Activated naive CD8-positive, alpha-beta T cell (primary cell): ENCODE measurements around the gene ZNF469.

Experiments
- H3K27ac Mint-ChIP-seq: one replicate; pipeline ENCODE4 v1.8.0; 2021; ENCODE audit warnings: mixed read lengths
- H3K27me3 Mint-ChIP-seq: one replicate; pipeline ENCODE4 v1.8.0; 2021; ENCODE audit warnings: mixed read lengths
- H3K36me3 Mint-ChIP-seq: one replicate; pipeline ENCODE4 v1.8.0; 2021; ENCODE audit warnings: mixed read lengths
- H3K4me1 Mint-ChIP-seq: one replicate; pipeline ENCODE4 v1.8.0; 2021; ENCODE audit warnings: low read depth, mixed read lengths
- H3K4me3 Mint-ChIP-seq: one replicate; pipeline ENCODE4 v1.8.0; 2021; ENCODE audit warnings: mild to moderate bottlenecking, mixed read lengths
- H3K9me3 Mint-ChIP-seq: one replicate; pipeline ENCODE4 v1.8.0; 2021; ENCODE audit warnings: low read depth, mixed read lengths

The ZNF469 gene

DNA sequence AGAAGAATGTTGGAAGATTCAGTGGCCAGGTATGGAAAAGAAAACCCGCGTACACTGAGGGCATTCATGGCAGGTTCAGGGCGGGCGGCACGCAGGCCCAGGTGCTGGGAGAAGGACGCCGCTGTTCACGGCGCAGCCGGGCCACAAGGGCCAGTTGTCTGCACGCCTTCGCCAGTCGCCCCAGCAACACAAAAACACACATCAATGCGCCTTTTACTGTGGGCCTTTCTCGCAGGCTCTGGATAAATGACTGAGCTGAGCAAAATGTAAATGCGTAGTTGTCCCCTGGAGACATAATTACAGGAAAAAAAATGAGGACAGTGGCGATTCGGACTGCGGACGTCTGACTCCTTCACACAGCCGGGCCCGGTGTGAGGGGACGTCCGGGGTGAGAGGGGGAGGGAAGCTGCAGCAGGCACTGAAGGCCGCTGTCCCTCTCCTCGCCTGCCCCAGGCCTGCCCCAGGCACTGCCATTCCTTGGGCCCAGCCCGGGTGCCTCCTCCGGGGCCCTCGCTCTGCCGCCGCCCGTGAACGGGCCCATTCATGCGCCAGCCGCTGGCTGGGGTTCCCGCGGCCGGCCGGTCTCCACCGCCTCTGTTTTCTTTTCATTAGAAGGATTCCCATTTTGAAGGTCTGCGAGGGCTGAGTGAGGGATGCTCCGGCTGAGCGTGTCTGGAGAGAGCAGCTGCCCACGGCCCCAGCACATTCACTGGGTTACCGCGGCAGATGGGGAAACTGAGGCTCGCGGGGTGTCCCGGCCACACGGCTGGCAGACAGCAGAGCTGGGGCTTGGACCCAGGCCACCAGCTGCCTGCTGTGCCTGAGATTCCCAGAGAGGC is 6.5 kb upstream of the ZNF469 start:
- H3K4me1 Mint-ChIP-seq = no peaks in the 10 kb centered on the region
- no peak overlapping the region for H3K27ac Mint-ChIP-seq
- no peaks in the 10 kb centered on the region for H3K27me3 Mint-ChIP-seq
- H3K4me3 Mint-ChIP-seq = no peak overlapping the region
- no peaks in the 10 kb centered on the region for H3K36me3 Mint-ChIP-seq
- H3K9me3 Mint-ChIP-seq = no peaks in the 10 kb centered on the region

DNA sequence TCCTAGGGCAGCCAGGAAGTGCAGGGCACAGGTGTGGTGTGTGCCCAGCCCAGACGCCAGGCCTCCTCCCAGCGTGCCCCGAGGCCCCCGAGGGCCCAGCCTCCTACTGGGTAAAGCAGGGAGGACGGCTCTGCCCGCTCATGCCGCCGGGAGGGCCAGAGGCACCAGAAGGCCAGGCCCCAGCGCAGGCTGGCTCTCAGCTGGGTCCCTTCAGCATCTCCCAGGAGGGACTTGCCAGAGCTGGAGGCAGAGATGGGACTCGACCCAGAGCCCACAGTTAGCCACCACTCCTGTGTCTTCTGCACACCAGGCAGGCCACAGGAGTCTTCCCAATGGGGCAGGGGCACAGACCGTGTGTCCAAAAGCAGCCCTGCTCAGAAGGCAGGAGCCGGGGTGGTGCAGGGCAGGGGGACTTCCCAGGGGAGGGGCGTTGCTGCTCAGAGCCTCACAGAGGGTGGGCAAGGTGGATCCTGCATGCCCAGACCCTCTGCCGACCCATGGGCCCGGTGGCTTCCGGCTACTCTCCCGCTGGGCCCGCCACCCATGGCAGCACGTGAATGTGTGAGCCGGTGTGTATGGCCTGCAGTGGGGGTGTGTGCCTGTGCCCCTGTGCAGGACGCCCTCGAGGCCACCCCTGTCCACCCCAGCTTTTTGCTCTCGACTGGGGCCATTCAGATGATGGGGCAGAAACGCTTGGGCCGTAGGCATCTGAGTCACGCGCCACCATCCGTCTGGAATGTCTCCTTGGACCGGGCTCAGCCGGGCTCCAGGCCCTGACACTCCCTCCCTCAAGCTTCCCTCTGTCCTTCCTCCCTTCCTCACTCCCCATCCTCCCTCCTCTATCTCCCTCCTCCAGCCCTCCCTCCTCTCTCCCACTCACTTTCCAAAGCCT is 5.7 kb upstream of the ZNF469 start:
- Mint-ChIP-seq H3K4me3 (no peak overlapping the region), H3K27me3 (no peaks in the 10 kb centered on the region), H3K27ac (no peak overlapping the region), H3K9me3 (no peaks in the 10 kb centered on the region), H3K36me3 (no peaks in the 10 kb centered on the region), H3K4me1 (no peaks in the 10 kb centered on the region)

DNA sequence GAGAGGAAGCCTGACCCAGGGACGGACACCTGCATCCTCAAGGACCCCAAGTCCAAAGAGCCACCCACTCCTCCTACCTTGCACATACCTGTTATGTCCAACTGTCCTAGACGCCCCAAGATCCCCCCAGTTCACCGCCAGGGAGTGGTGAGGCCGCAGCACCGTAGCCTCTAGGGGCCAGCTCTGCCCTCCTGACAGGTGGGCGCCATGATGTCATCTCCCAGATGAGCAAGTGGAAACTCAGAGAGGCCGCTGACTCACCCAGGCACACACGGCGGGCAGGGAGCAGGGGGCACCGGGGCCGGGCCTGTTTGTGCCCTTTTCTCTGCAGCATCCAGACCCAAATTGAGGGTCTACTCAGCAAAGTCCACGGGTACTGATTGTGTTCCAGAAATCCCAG is 4.8 kb upstream of the ZNF469 start:
- Mint-ChIP-seq H3K36me3 (no peaks in the 10 kb centered on the region), H3K9me3 (no peaks in the 10 kb centered on the region), H3K27ac (no peak overlapping the region), H3K4me3 (no peak overlapping the region), H3K27me3 (peaks cover 3% of the 10 kb centered on the region), H3K4me1 (peaks cover 4% of the 10 kb centered on the region)

DNA sequence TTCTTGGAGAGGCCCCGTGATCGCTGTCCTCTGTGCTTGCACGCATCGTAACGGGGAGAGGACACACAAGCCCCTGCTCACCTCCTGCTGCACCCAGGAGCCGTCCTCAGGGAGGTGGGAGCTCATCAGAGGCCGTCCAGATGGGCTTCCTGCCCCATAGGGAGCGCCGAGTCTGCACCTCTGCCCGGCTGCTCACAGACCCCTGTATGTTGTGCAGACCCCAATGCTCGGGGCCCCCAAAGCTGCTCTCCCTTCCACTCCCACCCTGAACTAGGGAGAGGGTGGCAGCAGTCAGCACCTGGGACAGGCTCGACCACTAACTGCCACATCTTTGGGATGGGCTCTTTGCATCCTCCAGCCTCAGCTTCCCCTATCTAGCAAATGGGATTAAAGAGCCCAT is 4.4 kb upstream of the ZNF469 start:
- no peak overlapping the region for H3K4me3 Mint-ChIP-seq
- peaks cover 3% of the 10 kb centered on the region for H3K27me3 Mint-ChIP-seq
- no peaks in the 10 kb centered on the region for H3K9me3 Mint-ChIP-seq
- H3K27ac Mint-ChIP-seq = no peak overlapping the region
- peaks cover 4% of the 10 kb centered on the region for H3K4me1 Mint-ChIP-seq
- H3K36me3 Mint-ChIP-seq = no peaks in the 10 kb centered on the region

DNA sequence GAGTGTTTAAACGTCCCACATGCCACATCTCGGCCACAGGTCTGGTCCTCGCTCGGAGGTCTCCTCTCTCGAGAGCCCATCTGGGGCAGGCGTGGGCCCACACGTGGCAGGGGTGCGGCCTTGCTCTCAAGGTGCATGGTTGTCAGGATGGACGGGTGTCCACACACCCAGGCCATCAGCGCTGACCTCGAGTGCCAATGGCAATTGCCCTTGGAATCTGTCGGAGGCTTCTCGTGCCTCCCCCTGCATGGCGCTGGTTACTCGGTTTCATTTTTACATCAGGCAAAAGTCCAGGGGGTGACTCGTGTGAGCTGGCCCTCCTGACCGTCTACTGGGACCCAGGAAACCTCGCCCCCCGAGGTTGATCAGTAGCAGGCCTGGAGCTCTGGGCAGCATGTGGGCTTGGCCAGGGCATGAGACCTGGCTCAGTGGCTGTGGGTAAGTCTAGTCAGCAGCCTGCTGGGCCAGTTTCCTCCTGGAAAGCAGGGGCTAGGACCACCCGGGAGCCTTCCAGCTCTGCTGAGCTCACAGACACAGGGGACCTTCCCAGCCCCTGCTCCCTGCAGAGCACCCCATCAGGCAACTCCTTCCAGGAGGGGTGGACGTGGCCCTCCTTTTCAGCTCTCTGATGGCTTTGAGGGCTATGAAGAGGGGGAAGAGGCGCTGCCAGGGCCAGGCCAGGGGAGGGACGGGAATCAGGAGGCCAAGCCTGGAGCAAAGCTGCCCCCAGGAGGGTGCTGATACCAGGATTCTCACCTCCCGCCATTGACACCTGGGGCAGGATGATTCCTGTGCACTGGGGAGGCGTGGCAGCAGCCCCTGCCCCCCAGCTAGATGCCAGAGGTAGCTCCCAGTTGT is 3.7 kb upstream of the ZNF469 start:
- no peaks in the 10 kb centered on the region for H3K36me3 Mint-ChIP-seq
- H3K4me3 Mint-ChIP-seq = no peak overlapping the region
- H3K27ac Mint-ChIP-seq = no peak overlapping the region
- peaks cover 5% of the 10 kb centered on the region for H3K27me3 Mint-ChIP-seq
- H3K4me1 Mint-ChIP-seq = peaks cover 5% of the 10 kb centered on the region
- no peaks in the 10 kb centered on the region for H3K9me3 Mint-ChIP-seq

DNA sequence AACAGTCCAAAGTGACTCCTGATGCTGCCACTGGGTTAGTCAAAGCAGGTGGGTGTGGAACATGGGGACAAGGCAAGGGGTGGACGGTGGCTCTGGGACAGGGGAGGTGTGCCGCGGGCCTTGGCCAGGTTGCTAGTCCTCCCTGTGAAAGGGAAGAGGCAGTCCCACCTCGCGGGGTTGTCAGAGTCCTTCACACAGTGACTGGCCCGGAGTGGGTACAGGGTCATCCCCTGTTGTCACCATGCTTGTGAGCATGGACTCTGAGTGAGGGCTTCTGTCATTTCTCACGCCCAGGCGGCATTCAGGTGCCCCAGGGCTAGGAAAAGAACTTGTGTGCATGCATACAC is 3.1 kb upstream of the ZNF469 start:
- H3K27ac Mint-ChIP-seq = no peak overlapping the region
- no peaks in the 10 kb centered on the region for H3K36me3 Mint-ChIP-seq
- peaks cover 9% of the 10 kb centered on the region for H3K27me3 Mint-ChIP-seq
- peaks cover 6% of the 10 kb centered on the region for H3K4me1 Mint-ChIP-seq
- H3K4me3 Mint-ChIP-seq = no peak overlapping the region
- no peaks in the 10 kb centered on the region for H3K9me3 Mint-ChIP-seq

DNA sequence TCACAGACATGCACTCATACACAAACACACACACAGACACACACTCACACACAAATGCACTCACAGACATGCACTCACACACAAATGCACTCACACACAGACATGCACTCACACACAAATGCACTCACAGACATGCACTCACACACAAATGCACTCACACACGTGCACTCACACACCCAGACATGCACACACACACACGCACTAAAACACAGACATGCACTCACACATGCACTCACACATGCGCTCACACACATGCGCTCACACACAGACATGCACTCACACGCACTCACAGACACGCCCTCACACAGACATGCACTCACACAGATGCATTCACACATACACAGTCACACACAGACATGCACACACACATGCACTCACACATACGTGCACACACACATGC is 2.7 kb upstream of the ZNF469 start:
- H3K27me3 Mint-ChIP-seq = peaks cover 12% of the 10 kb centered on the region
- H3K9me3 Mint-ChIP-seq = no peaks in the 10 kb centered on the region
- H3K4me3 Mint-ChIP-seq = no peak overlapping the region
- H3K27ac Mint-ChIP-seq = no peak overlapping the region
- H3K36me3 Mint-ChIP-seq = no peaks in the 10 kb centered on the region
- H3K4me1 Mint-ChIP-seq = peaks cover 6% of the 10 kb centered on the region

DNA sequence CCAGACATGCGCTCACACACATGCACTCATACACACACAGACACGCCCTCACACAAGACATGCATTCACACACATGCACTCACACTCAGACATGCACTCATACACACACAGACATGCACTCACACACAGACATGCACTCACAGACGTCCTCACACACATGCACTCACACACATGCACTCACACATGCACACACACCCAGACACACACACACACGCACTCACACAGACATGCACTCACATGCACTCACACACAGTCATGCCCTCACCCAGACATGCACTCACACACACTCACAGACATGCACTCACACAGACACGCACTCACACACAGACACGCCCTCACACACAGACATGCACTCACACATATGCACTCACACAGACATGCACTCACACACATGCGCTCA is 2.1 kb upstream of the ZNF469 start:
- Mint-ChIP-seq H3K36me3 (no peaks in the 10 kb centered on the region), H3K4me1 (peaks cover 6% of the 10 kb centered on the region), H3K27ac (no peak overlapping the region), H3K9me3 (no peaks in the 10 kb centered on the region), H3K27me3 (peaks cover 15% of the 10 kb centered on the region), H3K4me3 (no peak overlapping the region)

DNA sequence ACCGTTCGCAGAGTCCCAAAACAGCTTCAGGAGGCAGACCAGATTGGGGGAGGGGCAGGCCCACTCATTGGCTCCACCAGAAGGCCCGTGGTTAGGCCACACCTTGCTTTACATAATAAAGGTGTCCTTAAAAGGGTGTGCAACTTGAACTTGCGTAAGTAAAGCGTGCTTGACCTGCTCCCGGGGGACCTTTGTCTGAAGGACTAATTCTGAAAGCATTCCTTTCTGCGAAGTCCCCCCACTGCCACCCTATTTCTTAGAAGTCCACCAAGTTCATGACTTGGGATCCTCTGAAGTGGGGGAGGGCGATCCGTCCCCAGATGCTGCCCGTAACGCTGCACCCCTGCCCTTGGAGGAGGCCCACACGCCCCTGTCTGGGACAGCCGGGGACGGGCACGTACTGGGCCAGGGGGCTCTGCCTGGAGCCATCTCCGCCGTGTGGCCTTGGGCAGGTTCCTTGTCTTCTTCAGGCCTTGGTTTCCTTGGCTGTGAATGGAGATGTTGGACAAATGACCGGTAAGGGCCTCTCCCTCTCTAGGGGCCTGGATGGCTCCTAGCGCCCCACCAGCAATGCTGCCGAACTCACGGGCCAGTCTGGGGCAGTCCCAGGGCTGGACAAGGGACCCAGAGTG is 823 bp upstream of the ZNF469 start:
- Mint-ChIP-seq H3K4me3 (no peak overlapping the region), H3K9me3 (no peaks in the 10 kb centered on the region), H3K36me3 (no peaks in the 10 kb centered on the region), H3K27me3 (peaks cover 18% of the 10 kb centered on the region), H3K4me1 (peaks cover 6% of the 10 kb centered on the region), H3K27ac (no peak overlapping the region)

DNA sequence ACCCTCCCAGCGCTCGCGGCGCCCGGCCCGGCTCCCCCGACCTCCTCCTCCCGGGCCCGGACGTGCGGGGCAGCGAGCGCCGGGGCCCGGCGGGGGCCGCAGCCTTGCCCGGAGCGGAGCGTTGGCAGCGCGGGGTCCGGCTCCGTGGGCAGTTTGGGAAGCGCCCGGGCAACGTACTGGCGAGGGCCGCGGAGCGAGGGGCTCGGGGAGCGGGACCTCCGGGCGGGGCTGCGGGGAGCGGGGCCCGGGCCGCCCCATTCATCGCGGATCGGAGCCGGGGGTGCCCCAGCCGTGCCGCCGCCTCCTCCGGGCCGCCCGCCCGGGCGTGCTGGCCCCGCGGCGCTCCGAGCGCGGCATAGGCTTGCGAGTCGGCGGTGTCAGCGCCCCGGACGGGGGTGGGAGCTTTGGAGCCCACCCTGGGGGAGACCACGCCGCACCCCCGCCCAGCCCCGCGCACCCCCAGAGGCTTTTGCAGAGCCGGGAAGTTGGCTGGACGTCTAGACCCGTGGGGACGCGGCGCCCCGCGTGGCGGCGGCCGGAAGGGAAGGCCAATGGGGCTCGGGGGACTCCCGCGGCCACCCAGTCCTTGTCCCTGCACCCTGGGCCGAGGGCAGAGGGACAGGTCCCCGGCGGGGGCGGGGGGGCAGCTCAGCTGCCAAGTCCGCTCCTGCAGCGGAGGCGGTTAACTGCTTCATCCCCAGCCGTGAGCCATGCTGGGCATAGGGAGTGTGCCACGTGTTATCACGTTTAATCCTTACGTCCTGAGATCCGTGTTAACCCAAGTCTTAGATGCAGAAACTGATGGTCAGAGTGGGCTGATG is 852 bp downstream of the ZNF469 start:
- no peak overlapping the region for H3K27ac Mint-ChIP-seq
- peaks cover 18% of the 10 kb centered on the region for H3K27me3 Mint-ChIP-seq
- no peaks in the 10 kb centered on the region for H3K9me3 Mint-ChIP-seq
- H3K36me3 Mint-ChIP-seq = no peaks in the 10 kb centered on the region
- H3K4me1 Mint-ChIP-seq = peaks cover 6% of the 10 kb centered on the region
- H3K4me3 Mint-ChIP-seq = peak overlapping the region; percentile 46

DNA sequence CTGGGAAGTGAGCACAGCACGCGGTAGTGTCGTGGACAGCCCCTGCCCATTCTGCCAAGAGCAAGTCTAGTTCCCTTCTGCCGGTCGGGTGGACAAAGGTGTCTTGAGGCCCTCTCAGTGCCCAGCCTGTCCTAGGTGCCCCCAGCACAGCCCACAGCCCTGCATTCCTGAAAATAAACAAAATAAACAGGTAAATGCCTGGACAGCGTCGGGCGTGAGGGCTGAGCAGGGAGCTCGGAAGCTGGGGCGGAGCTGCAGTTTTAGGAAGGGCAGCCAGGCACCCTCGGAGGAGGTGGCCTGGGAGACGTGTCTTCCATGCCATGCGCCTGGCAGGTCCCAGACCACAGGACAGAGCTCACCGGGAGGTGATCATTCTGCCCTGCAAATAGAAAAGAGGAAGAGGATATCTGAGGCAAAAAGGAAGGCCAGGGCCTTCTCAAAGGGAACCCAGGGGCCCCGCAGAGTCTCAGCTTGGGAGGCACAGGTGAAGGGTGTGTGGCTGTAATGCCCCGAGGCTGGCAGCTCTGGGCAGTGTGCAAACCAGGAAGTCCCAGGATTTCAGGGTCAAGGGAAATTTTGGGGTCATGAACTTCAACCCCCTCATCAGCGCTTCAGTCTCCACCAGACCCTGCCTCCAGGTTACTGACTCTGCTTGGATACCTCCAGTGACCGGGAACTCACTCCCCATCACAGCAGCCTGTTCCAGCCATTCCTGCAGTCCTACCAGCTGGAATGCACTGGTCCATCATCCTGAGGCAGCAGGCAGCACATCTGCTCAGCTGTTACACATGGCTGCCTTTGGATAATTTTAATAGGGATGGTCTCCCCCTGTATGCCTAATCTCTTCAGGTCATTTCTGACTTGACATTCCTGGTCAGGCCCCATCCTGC is 1.7 kb downstream of the ZNF469 start:
- no peaks in the 10 kb centered on the region for H3K9me3 Mint-ChIP-seq
- no peak overlapping the region for H3K27ac Mint-ChIP-seq
- peak overlapping the region; percentile 46 for H3K4me3 Mint-ChIP-seq
- peaks cover 18% of the 10 kb centered on the region for H3K27me3 Mint-ChIP-seq
- H3K4me1 Mint-ChIP-seq = peaks cover 6% of the 10 kb centered on the region
- H3K36me3 Mint-ChIP-seq = no peaks in the 10 kb centered on the region

DNA sequence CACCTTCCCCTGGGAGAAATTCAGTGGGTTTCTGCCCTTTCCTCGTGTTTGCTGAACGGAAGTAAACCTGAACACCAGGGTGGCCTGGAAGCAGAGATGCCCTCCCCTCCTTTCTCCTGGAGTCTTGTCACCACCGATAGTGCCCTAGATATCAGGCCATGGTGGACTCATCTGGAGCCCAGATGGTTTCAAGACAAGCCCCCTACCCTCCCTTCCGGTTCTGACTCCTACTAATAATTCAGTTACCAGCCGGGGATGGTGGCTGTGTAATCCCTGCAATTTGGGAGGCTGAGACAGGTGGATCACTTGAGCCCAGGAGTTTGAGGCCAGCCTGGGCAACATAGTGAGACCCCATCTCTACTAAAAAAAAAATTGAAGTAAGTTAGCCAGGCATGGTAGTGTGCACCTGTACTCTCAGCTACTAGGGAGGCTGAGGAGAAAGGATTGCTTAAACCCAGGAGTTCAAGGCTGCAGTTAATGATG is 2.4 kb downstream of the ZNF469 start:
- H3K36me3 Mint-ChIP-seq = no peaks in the 10 kb centered on the region
- H3K9me3 Mint-ChIP-seq = no peaks in the 10 kb centered on the region
- peaks cover 6% of the 10 kb centered on the region for H3K4me1 Mint-ChIP-seq
- no peak overlapping the region for H3K27ac Mint-ChIP-seq
- peaks cover 18% of the 10 kb centered on the region for H3K27me3 Mint-ChIP-seq
- no peak overlapping the region for H3K4me3 Mint-ChIP-seq
